Activated CD4-positive, alpha-beta T cell treated with anti-CD3 and anti-CD28 coated beads for 48 hours (primary cell): ENCODE data around the gene VPS37B.

ENCODE experiments used
- DNase-seq: peaks from one replicate; pipeline ENCODE4 v3.0.0-alpha.2; 2020

VPS37B gene

DNA sequence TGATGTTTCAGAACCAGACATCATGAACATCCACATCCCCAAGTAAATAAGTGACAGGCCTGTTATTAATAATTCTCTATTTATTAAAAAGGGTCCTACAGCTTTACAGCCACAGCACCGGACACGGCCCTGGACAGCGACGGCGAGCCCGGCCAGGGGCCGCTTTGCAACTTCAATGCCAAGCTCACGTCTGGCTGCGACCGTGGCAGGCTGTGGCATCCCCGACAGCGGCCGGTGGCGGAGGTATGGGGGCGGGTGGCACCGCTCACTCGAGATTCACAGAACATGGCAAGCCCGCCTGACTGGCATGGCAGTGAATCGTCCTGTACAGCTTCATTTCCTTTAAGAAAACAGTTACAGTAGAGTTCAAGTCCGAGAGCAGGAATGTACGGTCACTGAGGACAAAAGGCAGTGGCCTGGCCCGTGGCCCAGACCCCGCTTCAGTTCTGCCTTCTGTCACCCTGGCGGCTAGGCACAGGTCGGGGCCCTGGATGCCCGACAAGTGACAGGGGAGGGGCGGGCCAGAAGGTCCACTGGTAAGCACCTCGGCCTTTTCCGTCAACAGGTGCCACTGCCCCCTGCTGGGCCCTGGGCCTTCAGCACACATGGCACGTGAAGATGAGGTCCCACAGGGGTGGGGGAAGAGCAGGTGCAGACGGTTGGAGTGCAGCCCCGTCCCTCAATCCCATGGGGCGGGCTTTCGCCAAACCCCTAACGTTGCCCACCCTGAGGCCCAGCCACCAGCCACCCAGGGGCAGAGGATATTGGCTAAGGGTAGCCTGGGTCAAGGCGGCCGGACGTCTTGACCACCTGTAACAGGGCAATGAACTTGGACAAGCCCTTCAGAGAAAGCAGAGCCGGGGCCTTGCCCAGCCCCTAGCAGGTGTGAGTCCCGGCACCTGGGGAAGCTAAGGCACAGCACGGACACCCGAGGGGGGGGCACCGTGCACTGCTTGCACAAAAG, 30.4 kb downstream of the VPS37B start:
- peak; percentile 47 for DNase-seq

- DNase-seq: no peak
Observed at GRCh38 chr12:122864894-122865253, 31.1 kb downstream of the VPS37B start.

DNA sequence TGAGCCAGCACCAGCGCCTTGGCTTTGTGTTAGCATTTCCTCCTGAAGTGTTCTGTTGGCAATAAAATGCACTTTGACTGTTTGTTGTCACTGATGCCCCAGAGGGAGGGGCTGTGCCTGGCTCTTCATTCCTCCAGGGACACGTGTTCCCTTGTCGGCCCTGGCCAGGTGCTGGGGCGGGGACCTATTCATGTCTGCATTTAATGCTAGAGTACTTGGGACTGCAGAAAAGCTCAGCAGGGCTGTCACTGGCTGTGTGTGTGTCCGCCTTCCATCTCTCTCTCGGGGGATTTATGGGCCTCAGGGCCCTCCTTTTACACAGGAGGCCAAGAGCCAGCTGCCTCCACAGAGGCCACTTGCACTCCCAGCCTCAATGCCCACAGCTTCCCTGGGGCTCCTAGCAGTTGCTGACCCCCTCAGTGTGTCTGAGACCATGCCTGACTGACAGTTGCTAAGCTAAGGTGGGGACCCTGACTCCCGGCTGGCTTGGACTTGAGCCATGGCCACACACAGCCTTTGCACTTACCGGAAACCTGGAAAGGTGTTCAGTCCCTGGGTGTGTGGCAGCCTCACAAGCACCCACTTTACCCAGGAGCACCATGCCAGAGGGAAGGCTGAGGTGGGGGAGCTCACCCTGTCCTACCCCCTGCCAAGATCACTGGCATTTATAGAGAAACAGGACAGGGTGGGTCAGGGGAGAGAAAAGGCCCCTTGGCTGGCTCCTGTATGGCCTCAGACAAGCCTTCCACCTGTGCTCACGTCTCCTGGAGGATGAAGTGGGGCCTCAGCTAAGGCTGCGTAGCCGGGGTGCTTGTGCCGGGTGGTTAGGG, 32.8 kb downstream of the VPS37B start:
- DNase-seq: no peak

DNA sequence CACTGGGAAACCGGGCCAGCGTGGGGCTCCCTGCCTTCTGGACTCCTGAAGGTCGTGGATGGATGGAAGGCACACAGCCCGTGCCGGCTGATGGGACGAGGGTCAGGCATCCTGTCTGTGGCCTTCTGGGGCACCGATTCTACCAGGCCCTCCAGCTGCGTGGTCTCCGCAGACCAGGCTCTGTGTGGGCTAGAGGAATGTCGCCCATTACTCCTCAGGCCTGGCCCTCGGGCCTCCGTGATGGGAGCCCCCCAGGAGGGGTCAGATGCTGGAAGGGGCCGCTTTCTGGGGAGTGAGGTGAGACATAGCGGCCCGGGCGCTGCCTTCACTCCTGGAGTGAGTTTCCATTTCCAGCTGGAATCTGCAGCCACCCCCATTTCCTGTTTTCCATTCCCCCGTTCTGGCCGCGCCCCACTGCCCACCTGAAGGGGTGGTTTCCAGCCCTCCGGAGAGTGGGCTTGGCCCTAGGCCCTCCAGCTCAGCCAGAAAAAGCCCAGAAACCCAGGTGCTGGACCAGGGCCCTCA, 33.8 kb downstream of the VPS37B start:
- DNase-seq: no peak

DNA sequence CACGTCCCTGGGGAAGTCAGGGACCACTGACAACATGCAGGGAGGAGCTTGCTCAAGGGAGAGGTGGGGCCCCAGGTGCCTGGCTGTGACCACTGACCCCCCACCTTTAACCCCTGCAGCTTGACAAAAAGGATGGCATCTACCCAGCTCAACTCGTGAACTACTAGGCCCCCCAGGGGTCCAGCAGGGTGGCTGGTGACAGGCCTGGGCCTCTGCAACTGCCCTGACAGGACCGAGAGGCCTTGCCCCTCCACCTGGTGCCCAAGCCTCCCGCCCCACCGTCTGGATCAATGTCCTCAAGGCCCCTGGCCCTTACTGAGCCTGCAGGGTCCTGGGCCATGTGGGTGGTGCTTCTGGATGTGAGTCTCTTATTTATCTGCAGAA, 34.3 kb downstream of the VPS37B start:
- DNase-seq: no peak

DNA sequence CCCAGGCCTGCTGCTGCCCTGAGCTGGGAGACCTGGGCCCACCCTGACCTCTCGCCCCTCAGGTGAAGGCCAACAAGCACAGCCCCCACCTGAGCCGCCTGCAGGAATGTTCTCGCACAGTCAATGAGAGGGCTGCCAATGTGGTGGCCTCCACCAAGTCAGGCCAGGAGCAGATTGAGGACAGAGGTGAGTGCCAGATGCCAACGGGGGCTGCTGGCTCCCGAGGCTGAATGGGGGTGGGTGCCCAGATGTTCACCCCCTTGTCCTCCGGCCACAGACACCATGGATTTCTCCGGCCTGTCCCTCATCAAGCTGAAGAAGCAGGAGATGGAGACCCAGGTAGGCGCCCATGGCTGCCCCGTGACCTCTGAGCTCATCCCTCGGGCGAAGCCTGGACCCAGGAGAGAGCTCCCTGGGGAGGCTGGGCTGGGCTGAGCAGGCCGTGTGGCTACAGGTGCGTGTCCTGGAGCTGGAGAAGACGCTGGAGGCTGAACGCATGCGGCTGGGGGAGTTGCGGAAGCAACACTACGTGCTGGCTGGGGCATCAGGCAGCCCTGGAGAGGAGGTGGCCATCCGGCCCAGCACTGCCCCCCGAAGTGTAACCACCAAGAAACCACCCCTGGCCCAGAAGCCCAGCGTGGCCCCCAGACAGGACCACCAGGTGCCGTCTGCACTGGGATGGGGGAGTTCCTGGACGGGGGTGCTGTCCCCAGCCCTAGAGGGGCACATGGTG, 34.9 kb downstream of the VPS37B start:
- DNase-seq: no peak

DNA sequence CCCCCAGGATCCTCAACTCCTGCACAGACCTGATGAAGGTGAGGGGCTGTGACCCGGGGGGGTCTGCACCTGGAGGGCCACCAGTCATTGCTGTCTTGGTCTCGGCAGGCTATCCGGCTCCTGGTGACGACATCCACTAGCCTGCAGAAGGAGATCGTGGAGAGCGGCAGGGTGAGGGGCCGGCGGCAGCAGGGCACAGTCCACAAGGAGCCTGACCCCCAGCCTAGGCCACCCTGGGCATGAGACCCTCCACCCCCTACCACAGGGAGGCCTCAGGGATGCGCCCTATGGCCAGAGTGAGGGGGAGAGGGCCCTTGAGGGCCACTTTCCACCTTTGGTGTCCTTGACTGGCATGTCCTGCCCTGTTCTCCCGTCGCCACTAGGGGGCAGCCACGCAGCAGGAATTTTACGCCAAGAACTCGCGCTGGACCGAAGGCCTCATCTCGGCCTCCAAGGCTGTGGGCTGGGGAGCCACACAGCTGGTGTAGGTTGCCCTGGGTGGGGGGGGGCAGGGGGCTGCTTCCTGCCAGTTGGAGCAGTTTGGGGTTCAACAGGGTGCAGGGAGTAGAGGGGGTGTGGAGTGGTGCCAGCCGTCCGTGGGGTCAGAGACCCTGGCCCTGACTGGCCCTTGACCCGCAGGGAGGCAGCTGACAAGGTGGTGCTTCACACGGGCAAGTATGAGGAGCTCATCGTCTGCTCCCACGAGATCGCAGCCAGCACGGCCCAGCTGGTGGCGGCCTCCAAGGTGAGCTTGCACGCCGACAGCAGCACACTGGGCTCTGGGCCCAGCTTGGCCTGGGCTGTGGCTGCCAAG, 35.7 kb downstream of the VPS37B start:
- DNase-seq: peak; percentile 87

GRCh38 chr12:122859303-122860039, 36.5 kb downstream of the VPS37B start:
- DNase-seq: no peak

DNA sequence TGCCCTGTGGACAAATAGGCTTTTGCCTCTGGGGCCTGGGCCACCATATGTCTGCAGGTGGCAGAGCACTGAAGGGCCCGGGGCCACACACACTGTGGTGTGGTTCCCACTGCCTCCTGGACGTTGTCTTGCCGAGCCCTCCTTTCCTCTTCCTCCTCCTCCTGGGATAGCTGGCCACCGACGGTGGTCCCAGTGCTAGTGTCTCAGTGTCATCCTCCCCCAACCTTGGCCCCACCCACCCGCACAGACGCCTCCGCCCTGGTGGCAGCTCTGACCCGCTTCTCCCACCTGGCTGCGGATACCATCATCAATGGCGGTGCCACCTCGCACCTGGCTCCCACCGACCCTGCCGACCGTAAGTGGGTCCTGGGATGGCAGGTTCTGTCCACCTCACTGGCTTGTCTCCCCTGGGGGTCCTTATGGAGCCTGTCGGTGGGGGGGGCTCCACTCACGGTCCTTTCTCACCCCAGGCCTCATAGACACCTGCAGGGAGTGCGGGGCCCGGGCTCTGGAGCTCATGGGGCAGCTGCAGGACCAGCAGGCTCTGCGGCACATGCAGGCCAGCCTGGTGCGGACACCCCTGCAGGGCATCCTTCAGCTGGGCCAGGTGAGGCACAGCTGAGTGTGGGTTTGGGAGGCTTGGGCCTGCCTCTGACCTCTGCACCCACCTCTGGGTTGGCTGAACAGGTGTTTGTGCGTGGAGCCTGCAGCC, 37.2 kb downstream of the VPS37B start:
- DNase-seq: no peak

GRCh38 chr12:122858171-122858570, 37.8 kb downstream of the VPS37B start:
- no peak for DNase-seq

GRCh38 chr12:122856999-122857671, 38.8 kb downstream of the VPS37B start:
- no peak for DNase-seq

- DNase-seq: no peak
Observed at GRCh38 chr12:122855928-122856831, 39.7 kb downstream of the VPS37B start.

- DNase-seq: no peak
Observed at GRCh38 chr12:122855071-122855829, 40.7 kb downstream of the VPS37B start.

- DNase-seq: no peak
Observed at GRCh38 chr12:122854554-122854953, 41.4 kb downstream of the VPS37B start.

DNA sequence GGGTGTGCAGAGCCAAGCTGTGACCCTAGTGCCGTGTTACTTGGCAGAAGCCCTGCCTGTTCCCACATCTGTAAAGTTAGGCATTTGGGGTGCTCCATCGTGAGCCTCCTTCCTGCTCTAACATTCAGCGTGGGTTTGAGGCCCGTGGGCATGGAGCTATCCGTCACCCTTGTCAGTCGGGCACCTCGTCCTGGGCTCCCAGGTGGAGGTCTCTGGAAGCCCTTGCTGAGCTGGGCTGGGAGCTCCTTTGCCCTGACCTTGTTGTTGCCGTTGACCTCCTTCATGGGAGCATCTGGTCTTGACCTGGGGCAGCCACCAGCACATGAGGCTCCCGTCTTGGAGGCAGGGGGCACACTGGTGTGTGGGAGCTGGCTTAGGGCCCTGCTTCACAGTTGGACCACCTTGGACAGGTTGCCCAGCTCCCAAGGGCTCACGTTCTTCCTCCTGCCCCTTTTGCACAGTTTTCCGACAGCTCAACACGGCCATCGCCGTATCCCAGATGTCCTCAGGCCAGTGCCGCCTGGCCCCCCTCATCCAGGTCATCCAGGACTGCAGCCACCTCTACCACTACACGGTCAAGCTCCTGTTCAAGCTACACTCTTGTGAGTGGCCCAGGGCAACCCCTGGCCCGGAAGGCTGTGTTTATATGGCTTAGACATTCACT, 42.2 kb downstream of the VPS37B start:
- no peak for DNase-seq

DNA sequence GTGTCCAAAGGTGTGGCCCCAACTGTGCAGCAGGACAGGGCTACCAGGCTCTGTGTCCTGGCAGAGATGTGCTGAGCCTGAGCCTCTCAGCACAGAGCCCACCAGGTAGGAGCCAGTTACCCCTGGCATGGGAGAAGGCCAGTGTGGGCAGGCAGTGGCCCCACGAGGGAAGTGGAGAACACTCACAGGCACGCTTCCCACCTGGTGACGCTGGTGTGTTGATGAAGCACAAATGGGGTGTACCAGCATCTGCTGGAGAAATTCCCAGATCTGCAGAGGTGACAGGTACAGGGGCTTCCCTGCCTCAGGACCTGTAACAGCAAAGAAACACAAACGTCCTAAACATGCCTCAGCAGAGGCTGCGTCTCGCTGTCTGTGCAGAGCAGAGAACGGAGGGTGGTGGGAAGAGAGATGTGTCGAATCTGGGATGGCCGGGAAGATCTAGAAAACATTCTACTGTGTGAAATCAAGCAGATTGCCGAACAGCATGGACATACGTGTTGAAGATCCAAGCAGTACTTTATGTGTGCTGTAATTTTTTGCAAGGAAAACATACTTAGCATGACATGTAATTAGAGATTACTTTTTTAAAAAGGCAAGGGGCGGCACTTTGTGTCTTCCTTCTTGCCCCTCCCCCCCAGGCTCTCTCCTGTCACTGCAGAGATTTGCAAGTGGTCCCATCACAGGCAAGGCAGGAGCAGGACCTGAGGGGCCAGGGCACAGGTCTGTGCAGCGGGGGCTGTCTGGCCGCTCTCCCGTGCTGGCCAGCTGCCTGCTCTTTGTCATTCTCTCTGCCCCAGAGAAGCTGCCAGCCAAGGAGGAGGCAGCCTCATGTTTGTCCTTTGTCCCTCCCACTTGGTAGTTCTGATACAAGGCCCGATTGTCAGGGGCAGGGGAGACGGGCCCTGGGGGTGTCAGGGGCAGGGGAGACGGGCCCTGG, 43.3 kb downstream of the VPS37B start:
- no peak for DNase-seq
